GM19468 (cell line): ENCODE results near the gene NUDT4B.
"Not testable (repeated sequence)": the region's sequence is repeated elsewhere in the genome, so short reads cannot be mapped to it uniquely, and the experiment has no call there.

Experiments
- ATAC-seq: cut with Tn5 transposase; IDR thresholded peaks from one replicate; pipeline ENCODE4 v1.9.1; 2021; ENCODE audit warnings: mild to moderate bottlenecking, moderate library complexity, moderate number of reproducible peaks; ENCODE audit not compliant: unreplicated experiment; ENCODE audit errors: extremely low read depth

Gene NUDT4B

DNA sequence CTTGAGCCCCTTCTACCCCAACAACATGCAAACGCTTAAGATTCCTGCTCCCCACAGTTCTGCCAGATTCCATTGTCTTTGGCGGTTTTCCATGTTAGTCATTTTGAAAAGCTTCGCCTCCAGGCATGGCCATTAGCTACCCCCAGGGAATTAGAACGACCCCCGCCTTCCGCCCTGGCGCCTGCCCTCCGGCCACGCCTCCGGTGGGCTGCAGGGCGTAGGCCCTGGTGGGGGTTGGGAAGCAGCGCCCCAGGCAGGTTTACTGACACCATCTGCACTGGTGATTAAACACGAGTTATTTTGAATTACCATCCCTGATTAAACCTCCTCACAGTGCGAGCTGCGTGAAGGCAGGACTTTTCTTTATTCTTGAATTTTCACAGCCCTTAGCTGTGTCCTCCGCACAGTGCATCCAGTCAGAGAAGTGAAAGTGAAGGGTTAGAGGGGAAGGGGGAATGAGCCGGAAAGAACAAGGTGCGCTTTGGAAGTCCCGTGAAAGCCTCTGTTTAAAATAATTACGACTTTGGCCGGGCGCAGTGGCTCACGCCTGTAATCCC lies 43.0 kb downstream of the NUDT4B start:
- not testable (repeated sequence) for ATAC-seq

DNA sequence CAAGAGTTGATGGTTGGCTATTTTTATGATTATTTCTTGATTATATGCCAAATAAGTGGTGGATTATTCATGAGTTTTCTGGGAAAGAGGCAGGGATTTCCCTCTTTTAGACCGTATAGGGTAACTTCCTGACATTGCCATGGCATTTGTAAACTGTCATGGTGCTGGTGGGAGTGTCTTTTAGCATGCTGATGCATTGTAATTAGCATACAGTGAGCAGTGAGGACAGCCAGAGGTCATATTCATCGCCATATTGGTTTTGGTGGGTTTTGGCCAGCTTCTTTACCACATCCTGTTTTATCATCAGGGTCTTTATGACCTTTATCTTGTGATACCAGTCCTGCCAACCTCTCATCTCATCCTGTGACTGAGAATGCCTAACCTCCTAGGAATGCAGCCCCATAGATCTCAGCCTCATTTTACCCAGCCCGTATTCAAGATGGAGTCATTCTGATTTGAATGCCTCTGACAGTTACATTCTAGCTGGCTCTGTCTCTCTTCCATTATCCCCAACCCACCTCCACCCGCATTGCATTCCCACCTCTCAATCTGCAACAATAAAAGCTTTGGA lies 45.3 kb downstream of the NUDT4B start:
- ATAC-seq: not testable (repeated sequence)
